ENCODE data around the gene PDE2A. TPM values are rescaled to one million over a fixed set of nuclear protein-coding genes. Genes with fewer than 3 reads are reported as not detected.

PDE2A gene
- total and polyA plus RNA-seq, 10 of the 15 experiments (the other 5 are each of a cell fraction or from before 2014, with no cell fraction given): 0.06 to 0.15 (median 0.11) TPM; not detected in 6

GRCh38 chr11:72605973-72606747 lies 68.1 kb downstream of the PDE2A start (continued):
- TF ChIP-seq PBX3 (IDR thresholded peaks at IDR 0.05; ENCODE audit: insufficient replicate concordance, low read depth, low read length) (no peak), SMAD5 (IDR thresholded peaks at IDR 0.05; ENCODE audit: low read depth) (no peak), CHD4 (IDR thresholded peaks at IDR 0.05) (no peak), SMAD1 (IDR thresholded peaks at IDR 0.05; ENCODE audit: low read depth, partially characterized antibody) (no peak), WRNIP1 (IDR thresholded peaks at IDR 0.05; ENCODE audit: borderline replicate concordance, low read depth, low read length) (no peak), YBX1 (IDR thresholded peaks at IDR 0.05) (no peak), CEBPZ (IDR thresholded peaks at IDR 0.05; ENCODE audit: low read depth, low read length) (no peak), PAX5 (IDR thresholded peaks at IDR 0.05; ENCODE audit: borderline replicate concordance, low read depth, low read length) (no peak)
